Tracheal epithelial cell (primary cell): ENCODE results near the gene TMEM89. TPM values are rescaled to one million over a fixed set of nuclear protein-coding genes. Genes with fewer than 3 reads are reported as not detected.

ENCODE experiments used
- total RNA-seq: library from RNA; depleted of rRNA; stranded (reverse); fragments of >200 nt; gene quantifications from 2 replicates; pipeline ENCODE4 v1.2.1, GENCODE V29; 2014

The TMEM89 gene, protein sequence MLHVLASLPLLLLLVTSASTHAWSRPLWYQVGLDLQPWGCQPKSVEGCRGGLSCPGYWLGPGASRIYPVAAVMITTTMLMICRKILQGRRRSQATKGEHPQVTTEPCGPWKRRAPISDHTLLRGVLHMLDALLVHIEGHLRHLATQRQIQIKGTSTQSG
- total RNA-seq, result not detected in 2 replicates

DNA sequence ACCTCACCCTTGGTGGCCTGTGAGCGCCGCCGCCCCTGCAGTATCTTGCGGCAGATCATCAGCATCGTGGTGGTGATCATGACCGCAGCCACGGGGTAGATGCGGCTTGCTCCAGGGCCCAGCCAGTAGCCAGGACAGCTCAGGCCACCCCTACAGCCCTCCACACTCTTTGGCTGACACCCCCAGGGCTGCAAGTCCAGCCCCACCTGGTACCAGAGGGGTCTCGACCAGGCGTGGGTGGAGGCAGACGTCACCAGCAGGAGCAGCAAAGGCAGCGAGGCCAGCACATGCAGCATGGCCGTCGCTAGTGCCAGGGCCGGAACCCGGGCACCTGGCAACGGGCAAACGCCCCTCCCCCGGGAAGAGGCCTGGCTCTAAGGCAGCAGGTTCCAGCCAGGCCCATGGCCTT lies at the start of gene TMEM89:
TMEM89 (minus strand) TSS at position 309 of the 409 bp plus-strand sequence; CDS start at position 296, 13 bp downstream.

DNA sequence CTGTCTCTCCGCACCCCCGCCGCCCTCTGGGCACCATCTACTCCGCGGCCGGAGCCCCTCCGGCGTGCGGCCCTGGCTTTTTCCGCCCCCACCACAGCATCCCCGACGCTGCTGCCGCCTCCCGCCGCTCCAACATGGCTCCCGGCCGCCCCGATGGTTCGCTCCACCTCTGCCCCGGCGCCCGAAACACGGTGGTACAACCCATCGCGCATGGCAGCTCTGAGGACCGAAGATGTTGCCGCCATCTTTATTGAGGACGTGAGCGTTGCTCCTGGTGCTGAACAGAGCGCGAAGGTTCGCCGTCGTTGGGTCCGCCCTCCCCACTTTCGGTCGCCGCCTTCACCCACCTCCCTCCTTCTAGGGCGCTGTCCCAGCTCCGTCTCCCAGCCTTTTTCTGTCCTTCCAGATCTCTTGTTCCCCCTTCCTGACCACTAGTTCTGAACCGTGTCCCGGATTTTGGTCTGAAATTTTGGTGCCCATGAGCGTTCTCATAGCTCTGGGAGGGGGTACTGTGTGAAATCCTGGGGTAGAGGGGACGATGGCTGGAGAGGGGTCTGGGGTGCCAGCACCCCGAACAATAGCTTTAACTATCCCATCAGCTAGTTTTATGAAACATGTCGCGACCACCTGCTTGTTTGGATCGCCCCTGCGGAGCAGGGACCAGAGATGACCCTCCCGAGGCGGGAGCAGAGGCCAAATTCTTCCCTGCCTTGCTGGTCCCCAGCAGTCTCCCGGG lies 41.4 kb upstream of the TMEM89 start, which contains the start of gene CELSR3:
CELSR3 (minus strand) TSS at position 134 of the 736 bp plus-strand sequence. CDS start 252 bp downstream, outside the sequence.

DNA sequence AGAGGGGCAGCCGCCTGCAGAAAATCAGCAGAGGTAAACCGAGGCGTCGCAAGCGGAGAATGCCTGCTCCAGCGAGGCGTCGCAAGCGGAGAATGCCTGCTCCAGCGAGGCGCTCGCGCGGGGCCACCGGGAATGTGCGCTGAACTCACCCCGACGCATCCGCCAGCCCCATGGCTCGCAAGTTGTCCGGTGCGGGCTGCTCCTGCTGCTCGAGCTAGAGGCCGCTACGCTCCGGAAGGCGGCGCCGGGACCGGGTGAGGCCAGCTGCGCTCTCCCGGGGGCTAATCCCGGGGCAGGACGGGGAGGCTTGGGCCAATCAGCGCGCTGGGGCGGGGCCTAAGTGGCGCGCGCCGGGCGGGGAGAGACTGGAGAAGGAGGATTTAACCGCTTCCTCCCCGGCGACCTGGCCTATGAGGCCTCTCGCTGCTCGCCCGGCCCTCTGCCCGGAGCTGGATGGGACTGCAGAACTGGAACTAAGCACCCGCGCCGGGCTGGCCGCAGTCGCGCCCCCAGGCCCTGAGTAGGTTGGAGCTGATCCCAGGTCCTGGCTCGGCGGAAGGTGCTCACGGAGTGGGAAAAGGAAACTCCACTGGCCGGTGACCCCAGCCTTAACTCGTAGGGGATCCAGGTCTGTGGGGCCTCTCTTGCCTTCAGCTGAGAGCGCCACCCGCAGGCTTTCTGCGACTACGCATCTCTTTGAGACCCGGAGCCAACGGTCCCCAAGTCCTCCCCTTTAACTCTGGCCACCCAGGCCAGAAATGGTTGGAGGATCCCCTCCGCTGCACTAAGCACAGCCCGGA lies 13.9 kb upstream of the TMEM89 start, which contains the start of gene SLC26A6:
SLC26A6 (minus strand) TSS at position 240 of the 800 bp plus-strand sequence; CDS start at position 172, 68 bp downstream.

DNA sequence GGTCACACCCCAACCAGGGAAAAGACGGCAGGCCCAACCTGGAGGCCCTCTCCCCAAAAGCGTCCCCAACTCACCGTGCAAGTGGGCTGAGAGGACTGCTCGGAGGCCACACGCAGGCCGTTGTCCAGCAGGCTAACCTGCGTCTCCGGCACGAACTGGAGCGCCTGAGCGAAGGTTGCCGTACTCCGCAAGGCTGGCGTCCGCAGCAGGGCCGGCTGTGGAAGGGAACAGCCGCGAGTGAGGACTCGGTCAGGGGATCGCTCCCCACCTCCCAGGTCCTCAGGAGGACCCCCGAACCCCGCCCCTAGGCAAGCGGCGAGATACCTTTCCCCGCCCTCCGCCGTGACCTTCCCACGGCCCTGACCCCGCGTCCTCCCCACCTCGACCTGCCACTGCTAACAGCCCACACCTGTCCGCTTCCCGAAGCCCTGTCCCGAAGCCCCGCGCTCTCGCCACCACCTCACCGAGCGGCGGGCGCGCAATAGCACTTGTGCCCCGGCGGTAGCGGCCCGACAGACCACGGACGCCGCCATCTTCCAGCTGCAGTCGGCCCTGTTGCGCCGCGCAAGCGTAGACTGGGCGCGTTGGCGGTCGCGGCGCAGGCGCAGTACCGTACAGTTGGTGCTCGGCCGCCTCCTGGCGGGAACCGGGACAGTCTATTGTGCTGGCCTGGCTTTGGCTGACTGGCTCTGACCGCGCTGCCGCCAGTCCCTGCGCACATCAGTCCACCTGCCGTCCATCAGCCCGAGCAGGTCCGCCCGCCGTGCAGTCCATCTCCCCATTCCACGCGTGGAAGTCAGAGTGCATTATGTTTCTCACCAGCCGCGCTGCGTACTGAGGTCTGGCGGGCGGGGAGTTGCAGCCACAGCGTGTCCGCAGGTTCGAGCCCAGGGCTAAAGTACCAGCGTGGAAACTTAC lies 12.2 kb downstream of the TMEM89 start, which contains the start of gene UQCRC1:
UQCRC1 (minus strand) TSS at position 559 of the 918 bp plus-strand sequence; CDS start at position 533, 26 bp downstream.

GRCh38 chr3:48595075-48595525 lies 26.5 kb downstream of the TMEM89 start, which contains the start of gene COL7A1:
COL7A1 (minus strand) TSS chr3:48595329; CDS start chr3:48595159, 170 bp downstream.

Other genes starting within 250 kb of the TMEM89 start
- not detected in 2 replicates for gene FBXW12, start 249.6 kb downstream of the TMEM89 start, total RNA-seq
- gene PLXNB1, start 191.7 kb downstream of the TMEM89 start, total RNA-seq, result 74.7 and 103 TPM in 2 replicates
- gene CCDC51, start 181.7 kb downstream of the TMEM89 start, total RNA-seq, result 38.1 and 86.5 TPM in 2 replicates
- 153 and 213 TPM in 2 replicates for gene TMA7, start 181.5 kb downstream of the TMEM89 start, total RNA-seq
- gene ATRIP, start 175.0 kb downstream of the TMEM89 start, total RNA-seq, result 3.4 and 7.0 TPM in 2 replicates
- gene SHISA5, start 117.6 kb downstream of the TMEM89 start, total RNA-seq, result 86.5 and 110 TPM in 2 replicates
- gene PFKFB4, start 65.0 kb downstream of the TMEM89 start, total RNA-seq, result 9.6 and 35.9 TPM in 2 replicates
- gene UCN2, start 58.0 kb downstream of the TMEM89 start, total RNA-seq, result 6.0 and 8.5 TPM in 2 replicates
- gene COL7A1, start 26.4 kb downstream of the TMEM89 start, total RNA-seq, result 124 and 273 TPM in 2 replicates
- 525 and 769 TPM in 2 replicates for gene UQCRC1, start 12.1 kb downstream of the TMEM89 start, total RNA-seq
- gene SLC26A6, start 13.7 kb upstream of the TMEM89 start, total RNA-seq, result 37.5 and 38.6 TPM in 2 replicates
- 1.4 and 3.4 TPM in 2 replicates for gene CELSR3, start 41.1 kb upstream of the TMEM89 start, total RNA-seq
- 7.9 and 11.8 TPM in 2 replicates for gene NCKIPSD, start 64.1 kb upstream of the TMEM89 start, total RNA-seq
- gene IP6K2, start 95.5 kb upstream of the TMEM89 start, total RNA-seq, result 39.8 and 39.9 TPM in 2 replicates
- gene PRKAR2A, start 226.1 kb upstream of the TMEM89 start, total RNA-seq, result 24.6 and 35.8 TPM in 2 replicates